Measurements from ENCODE around the gene NLE1.

GRCh38 chr17:35117984-35118383 is 24.1 kb downstream of the NLE1 start:
- TF ChIP-seq POLR2A (IDR thresholded peaks at IDR 0.05; ENCODE audit: low read length) (no peak), GATA1 (IDR thresholded peaks at IDR 0.05; ENCODE audit: low read depth, low read length) (no peak)
